ENCODE measurements around the gene TXNL4A.
"Not testable (repeated sequence)": the region's sequence is repeated elsewhere in the genome, so short reads cannot be mapped to it uniquely, and the experiment has no call there.

TXNL4A gene
- long read RNA-seq, donor 1, transcript TXNL4A-211 (2 exons, 611 nt), result minor isoform, 5 of 111 reads
- long read RNA-seq, donor 1, transcript TXNL4A-203 (3 exons, 1,185 nt), result minor isoform, 5 of 111 reads
- long read RNA-seq, donor 1, transcript TXNL4A-201 (3 exons, 3,504 nt), result major isoform, 87 of 111 reads
- long read RNA-seq, donor 1, partial matches to known transcripts, result 5 of 111 reads
- long read RNA-seq, donor 1, other reads (novel, unspliced or antisense), result 5 of 111 reads
- long read RNA-seq, donor 2, transcript TXNL4A-201 (3 exons, 3,504 nt), result major isoform, 56 of 70 reads
- long read RNA-seq, donor 2, partial matches to known transcripts, result 0 of 70 reads
- long read RNA-seq, donor 2, other reads (novel, unspliced or antisense), result 5 of 70 reads
- long read RNA-seq, donor 3, transcript TXNL4A-201 (3 exons, 3,504 nt), result major isoform, 33 of 35 reads
- long read RNA-seq, donor 3, partial matches to known transcripts, result 0 of 35 reads
- long read RNA-seq, donor 3, other reads (novel, unspliced or antisense), result 0 of 35 reads
- long read RNA-seq, donor 4, transcript TXNL4A-201 (3 exons, 3,504 nt), result major isoform, 58 of 73 reads
- long read RNA-seq, donor 4, partial matches to known transcripts, result 8 of 73 reads
- long read RNA-seq, donor 4, other reads (novel, unspliced or antisense), result 0 of 73 reads
- long read RNA-seq, donor 5, transcript TXNL4A-201 (3 exons, 3,504 nt), result major isoform, 68 of 92 reads
- long read RNA-seq, donor 5, transcript TXNL4A-203 (3 exons, 1,185 nt), result minor isoform, 6 of 92 reads
- long read RNA-seq, donor 5, partial matches to known transcripts, result 0 of 92 reads
- long read RNA-seq, donor 5, other reads (novel, unspliced or antisense), result 17 of 92 reads
- long read RNA-seq, donor 6, transcript TXNL4A-201 (3 exons, 3,504 nt), result major isoform, 68 of 89 reads
- long read RNA-seq, donor 6, transcript TXNL4A-203 (3 exons, 1,185 nt), result minor isoform, 6 of 89 reads
- long read RNA-seq, donor 6, partial matches to known transcripts, result 9 of 89 reads
- long read RNA-seq, donor 6, other reads (novel, unspliced or antisense), result 0 of 89 reads
- long read RNA-seq, donor 7, result 0 reads
- long read RNA-seq, donor 8, transcript TXNL4A-201 (3 exons, 3,504 nt), result major isoform, 52 of 71 reads
- long read RNA-seq, donor 8, transcript TXNL4A-203 (3 exons, 1,185 nt), result minor isoform, 5 of 71 reads
- long read RNA-seq, donor 8, transcript TXNL4A-208 (2 exons, 752 nt), result minor isoform, 5 of 71 reads
- long read RNA-seq, donor 8, partial matches to known transcripts, result 0 of 71 reads
- long read RNA-seq, donor 8, other reads (novel, unspliced or antisense), result 8 of 71 reads

GRCh38 chr18:79988451-79989194, at the start of gene TXNL4A:
TXNL4A (minus strand) TSS chr18:79988563; CDS start chr18:79988392, 171 bp downstream.
- peak; percentile 95 for DNase-seq

- DNase-seq, result no peak
Measured at GRCh38 chr18:80037300-80037699, 48.9 kb upstream of the TXNL4A start.

GRCh38 chr18:80035997-80036396, 47.6 kb upstream of the TXNL4A start:
- DNase-seq, result no peak

GRCh38 chr18:80034852-80035406, 46.6 kb upstream of the TXNL4A start:
- DNase-seq, result peak; percentile 17

DNA sequence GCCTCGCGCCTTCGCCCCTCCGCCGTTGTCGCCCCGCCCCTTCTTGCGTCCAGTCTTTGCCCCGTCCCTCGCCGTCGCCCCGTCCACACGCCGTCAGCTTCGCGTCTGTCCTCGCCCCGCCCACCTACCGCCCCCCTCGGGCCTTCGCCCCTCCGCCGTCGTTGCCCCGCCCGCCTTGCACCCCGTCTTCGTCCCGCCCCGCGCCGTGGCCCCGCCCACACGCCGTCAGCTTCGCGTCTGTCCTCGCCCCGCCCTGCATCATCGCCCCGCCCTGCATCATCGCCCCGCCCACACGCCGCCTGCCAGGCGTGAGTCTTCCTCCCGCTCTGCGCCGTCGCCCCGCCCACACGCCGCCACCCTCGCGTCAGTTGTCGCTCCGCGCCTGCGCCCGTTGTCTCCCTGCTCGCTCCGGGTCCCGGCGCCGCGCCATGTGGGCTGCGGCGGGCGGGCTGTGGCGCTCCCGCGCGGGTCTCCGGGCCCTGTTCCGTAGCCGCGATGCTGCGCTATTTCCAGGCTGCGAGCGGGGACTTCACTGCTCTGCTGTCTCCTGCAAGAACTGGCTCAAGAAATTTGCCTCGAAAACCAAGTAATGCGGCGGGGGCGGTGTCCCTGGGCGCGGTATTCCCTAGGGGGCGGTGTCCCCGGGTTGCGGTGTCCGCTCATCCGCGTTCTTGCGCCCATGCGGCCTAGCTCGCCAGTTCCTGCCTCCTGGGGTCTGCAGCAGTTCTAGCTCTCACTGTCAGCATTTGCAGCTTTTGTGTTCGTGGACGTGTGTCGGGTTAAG, 45.9 kb upstream of the TXNL4A start, which contains the start of gene RBFA:
Gene RBFA, plus strand, starts transcription at position 367 of the 784 bp plus-strand sequence. Its CDS starts 62 bp downstream, at position 429.
- peak; percentile 96 for DNase-seq

DNA sequence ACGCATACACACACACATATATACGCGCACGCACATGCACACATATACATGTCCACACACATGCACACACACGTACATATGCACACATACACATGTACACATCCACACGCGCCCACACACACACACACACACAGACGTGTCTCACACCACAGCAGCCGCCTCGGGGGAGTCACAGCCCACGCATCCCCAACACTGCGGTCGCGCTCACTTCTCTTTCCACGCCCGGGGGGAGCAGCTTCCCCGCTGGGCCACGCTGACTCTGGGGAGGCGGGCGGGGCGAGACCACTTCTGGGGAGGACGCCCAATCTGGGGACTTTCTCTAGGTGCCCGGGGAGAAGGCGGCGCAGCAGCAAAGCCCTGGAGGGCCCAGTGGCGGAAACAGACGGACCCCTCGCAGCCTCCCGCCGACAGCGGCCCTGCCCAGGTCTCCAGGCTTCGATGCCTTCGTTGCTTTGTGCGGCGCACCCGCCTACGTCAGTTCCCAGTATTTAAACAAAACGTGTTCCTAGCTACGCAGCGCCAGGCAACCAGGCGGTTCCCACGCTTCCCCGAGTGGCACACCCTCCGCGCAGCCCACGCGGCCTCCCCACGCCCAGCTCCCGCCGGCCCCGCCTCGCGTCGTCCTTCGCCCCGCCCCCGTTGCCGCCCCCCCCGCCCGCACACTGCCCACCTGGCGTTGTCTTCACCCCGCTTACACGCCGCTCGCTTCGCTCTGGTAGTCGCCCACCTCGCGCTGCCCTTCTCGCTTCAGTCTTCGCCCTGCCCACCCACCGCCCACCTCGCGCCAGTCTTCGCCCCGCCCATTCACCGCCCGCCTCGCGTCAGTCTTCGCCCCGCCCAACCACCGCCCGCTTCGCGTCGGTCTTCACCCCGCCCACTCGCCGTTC, 45.1 kb upstream of the TXNL4A start:
- peak; percentile 85 for DNase-seq

GRCh38 chr18:80029690-80030089, 41.3 kb upstream of the TXNL4A start:
- DNase-seq, result no peak

DNA sequence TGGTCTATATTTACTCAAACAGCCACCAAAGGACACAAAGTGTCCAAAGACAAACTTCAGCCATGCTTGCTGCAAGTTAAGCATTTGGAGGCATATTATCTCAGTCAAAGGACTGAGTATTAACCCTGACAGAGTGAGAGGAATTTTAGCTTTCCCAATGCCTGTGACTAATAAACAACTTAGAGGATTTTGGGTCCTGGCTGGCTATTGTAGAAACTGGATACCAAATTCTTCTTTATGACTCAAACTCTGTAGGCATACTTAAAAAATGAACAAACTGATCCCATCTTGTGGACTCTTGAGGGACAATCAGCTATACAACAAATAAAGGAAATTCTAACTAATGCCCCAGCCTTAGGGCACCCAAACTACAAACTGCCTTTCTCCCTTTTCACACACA, 39.4 kb upstream of the TXNL4A start:
- DNase-seq, result not testable (repeated sequence)

- no peak for DNase-seq
Measured at GRCh38 chr18:80026363-80026762, 38.0 kb upstream of the TXNL4A start.

GRCh38 chr18:80023173-80023572, 34.8 kb upstream of the TXNL4A start:
- no peak for DNase-seq

DNA sequence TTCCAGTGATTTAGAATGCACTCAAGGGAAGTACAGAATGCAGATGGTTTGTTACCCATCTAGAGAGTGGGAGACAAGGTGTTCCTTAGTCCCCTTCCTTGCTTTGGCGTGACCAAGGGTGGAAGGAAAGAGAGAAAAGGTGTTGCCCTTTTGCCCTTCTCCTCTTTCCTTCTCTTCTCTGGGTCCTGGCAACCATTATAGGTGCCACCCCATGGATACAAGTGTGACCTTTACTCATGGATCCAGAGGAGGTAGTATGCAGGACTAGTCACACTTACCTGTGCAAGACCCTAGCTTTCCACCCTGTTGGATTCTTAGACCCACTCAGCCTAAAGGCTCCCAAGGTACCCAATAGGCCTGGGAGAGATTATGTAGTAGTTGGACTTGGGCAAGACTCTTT, 34.2 kb upstream of the TXNL4A start:
- peak; percentile 33 for DNase-seq

GRCh38 chr18:80012714-80013113, 24.4 kb upstream of the TXNL4A start:
- DNase-seq, result no peak

- not testable (repeated sequence) for DNase-seq
Measured at GRCh38 chr18:80011496-80012137, 23.3 kb upstream of the TXNL4A start.

DNA sequence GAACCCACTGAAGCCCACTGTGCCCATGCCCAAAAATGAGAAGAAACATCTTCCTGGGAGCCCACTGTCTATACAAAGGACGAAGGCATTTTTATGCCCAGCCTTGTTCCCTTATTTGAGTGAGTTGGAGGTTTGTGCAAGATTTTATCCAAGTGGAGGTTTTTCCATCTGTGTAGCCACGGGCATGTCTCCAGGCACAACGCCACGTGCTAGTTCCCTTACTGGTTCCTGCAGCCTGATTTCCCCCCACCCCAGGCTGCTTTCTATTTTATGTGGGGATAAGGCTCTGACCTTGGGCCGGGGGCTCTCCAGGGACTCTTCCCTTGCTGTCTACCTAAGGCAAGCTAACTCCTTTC, 22.2 kb upstream of the TXNL4A start:
- DNase-seq, result no peak

- no peak for DNase-seq
Measured at GRCh38 chr18:80009661-80010550, 21.5 kb upstream of the TXNL4A start.

- no peak for DNase-seq
Measured at GRCh38 chr18:80006724-80007123, 18.4 kb upstream of the TXNL4A start.

DNA sequence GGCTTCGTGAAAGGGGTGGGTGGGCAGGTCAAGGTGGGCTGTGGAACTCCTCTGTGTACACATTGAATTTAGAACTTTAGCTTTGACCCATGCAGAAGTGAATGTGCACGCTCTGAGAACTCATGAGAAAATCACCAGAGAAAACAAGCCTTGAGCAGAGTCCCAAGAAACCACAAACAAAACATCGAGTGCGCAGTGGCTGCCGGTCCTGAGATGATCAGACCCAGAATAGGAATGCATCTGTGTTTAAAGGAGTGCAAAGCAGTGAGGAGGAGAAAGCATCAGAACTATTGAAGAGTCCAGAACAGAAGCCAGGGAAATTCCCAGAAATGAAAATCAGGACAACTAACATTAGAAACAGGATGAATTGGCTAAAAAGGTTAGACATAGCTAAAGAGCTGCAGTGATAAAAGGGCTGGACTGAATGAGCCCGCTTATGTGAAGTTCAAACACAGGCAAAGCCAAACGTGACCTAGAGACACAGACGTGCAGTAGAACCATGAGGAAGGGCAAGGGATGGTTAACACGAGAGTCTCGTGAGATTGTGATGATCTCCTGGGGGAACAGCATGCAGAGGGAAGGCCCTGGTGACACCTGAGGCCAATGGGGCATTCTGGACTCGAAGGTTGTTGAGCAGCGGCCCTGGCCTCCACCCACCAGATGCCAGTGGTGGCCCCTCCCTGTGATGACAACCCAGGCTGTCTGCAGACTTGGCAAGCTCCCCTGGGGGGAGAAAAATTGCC, 16.4 kb upstream of the TXNL4A start:
- DNase-seq, result no peak

Data from right kidney (tissue), 9 donors.